IPS-11a (cell line): ENCODE data around the gene TIMELESS.
"Not testable (repeated sequence)": the region's sequence is repeated elsewhere in the genome, so short reads cannot be mapped to it uniquely, and the experiment has no call there.

Source experiments
- H3K4me3 ChIP-seq: one replicate; pipeline ENCODE4 v1.5.1; 2013; ENCODE audit warnings: low read depth, low read length, control low read depth

TIMELESS gene

DNA sequence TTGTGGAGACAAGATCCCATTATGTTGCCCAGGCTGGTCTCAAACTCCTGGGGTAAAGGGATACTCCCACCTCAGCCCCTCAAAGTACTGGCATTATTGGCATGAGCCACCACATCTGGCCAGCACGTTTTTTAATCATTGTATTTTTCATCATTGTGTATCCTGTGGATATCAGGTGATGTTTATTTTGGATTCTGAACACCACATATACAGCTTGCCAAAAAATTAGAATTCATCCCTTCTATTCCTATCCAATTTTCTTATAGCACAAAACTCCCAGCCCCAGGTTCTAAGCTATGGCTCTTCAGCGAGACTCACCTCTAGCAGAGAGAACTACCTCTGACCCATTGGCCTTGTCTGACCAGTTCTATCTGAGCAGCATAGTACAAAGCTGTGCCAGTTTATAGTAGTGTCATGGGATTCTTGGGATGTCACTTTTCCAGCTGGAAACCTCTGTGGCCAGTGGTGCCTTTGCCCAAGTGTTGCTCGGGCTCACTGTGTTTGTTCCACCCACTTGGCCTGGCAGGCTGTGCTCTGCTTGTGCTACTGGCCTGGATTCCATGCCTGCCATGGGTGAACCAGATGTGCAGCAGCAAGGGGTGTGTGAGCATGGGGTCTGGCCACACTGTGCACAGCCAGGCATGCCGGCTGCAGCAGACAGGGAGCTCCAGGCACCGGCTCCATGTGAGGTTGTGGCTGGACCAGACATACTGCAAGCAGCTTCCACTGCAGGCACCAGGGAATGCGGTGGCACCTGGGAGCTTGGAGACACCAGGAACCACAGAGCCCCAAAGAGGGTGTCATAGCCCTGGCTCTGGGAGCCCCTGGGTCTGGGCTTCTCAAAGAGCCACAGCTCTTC lies 37.2 kb downstream of the TIMELESS start:
- H3K4me3 ChIP-seq: no peak overlapping the region

DNA sequence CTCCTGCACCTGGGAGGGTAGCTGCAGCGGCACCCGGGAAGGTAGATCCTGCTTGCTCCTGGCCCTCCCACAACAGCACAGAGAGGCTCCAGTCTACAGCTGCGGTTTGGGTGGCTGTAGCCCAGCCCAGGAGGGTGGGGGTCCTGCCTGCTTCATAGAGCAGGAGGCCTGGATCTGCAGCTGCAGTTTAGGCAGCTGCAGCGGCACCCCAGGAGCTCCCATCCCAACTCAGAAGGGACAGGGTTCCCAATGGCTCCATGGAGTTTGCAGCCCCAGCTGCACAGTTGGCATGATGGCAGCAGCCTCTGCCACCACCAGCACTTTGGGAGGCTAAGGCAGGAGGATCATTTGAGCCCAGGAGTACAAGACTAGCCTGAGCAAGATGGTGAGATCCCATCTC lies 38.5 kb downstream of the TIMELESS start:
- no peak overlapping the region for H3K4me3 ChIP-seq

DNA sequence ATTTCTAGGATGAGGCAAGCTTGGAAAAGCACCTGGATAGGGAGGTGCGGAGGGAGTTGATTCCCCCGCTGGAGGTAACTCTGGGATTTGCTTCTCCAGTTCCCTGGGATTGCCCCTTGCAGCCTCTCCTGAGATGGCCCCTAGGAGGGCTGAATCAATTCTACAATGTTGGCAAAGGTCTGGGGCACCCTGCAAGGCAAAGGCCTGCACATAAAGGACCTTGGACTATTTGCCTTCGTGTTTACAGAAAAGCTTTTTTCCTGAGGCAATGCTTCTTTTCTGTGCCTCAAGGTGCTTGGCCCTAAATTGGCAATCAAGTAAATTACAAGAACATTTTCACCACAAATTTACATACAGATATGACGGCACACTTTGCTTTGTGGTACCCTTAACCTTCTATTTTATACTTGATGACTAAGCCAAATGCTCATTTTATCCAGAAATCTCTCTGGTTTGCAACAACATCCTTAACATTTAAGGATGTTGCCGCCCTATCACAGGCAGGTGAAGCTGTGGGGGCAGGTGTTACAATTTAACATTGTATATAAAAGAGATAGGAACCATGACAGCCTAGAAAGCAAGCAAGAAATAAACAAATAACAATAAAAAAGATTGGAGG lies 40.3 kb downstream of the TIMELESS start:
- H3K4me3 ChIP-seq: no peak overlapping the region

DNA sequence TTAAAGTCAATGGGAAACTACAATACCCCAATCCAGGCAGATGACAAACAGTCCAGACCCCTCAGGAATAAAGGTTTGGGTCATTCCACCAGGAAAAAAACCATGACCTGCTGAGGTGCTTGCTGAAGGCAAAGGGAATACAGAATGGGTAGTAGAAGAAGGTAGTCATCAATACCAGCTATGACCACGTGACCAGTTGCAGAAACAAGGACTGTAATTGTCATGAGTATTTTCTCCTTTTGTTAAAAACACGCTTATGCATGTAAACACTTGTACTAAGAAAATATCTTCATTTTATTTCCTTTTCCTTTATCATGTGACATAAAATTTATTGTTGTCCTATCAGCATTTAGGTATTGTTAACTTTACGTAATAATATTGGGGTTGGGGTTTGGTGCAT lies 45.0 kb downstream of the TIMELESS start:
- not testable (repeated sequence) for H3K4me3 ChIP-seq

DNA sequence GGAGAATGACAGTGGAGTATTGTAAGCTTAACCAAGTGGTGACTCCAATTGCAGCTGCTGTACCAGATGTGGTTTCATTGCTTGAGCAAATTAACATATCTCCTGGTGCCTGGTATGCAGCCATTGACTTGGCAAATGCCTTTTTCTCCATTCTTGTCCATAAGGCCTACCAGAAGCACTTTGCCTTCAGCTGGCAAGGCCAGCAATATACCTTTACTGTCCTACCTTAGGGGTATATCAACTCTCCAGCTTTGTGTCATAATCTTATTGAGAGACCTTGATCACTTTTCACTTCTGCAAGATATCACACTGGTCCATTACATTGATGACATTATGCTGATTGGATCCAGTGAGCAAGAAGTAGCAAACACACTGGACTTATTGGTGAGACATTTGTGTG lies 47.6 kb downstream of the TIMELESS start:
- H3K4me3 ChIP-seq: not testable (repeated sequence)

DNA sequence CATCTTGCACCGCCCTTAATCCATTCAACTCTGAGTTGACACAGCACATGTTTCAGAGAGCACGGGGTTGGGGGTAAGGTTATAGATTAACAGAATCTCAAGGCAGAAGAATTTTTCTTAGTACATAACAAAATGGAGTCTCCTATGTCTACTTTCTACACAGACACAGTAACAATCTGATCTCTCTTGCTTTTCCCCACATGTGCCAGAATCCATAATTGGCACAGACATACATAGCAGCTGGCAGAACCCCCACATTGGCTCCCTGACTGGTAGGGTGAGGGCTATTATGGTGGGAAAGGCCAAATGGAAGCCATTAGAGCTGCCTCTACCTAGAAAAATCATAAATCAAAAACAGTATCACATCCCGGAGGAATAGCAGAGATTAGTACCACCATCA lies 48.1 kb downstream of the TIMELESS start:
- not testable (repeated sequence) for H3K4me3 ChIP-seq

DNA sequence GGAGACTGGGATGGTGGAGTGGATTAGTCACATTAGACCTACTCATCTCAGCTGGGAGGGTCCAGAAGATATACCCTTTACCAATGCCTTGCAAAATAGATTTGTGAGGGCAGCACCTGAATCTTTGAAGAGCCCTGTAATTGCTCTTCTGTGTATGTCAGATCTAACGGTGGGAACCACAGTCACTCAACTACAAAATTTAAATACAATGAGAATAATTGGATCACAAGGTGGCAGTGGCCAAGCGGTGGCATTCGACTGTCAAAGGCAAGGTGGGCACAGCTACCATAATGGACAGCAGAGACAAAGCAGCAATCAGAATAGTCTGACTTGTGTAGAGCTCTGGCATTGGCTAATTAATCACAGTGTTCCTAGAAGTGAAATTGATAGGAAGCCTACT lies 49.8 kb downstream of the TIMELESS start:
- not testable (repeated sequence) for H3K4me3 ChIP-seq

DNA sequence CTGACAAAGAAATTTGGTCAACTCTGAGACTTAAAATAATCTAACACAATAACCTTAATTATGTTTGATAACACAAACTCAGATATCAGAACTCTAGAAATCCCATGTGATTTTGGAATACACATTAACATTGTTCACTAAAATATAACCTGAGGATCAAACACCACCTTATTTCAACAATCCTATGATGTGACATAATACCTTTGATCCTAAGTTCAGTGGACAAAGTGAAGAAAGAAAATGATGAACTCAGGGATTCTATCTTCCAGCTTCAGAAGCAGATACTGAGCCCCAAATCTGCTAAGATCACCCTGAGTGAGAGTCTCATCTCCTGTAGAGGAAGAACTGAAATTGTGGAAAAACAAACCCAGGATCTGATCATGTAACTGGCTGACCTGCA lies 50.9 kb downstream of the TIMELESS start:
- H3K4me3 ChIP-seq: no peak overlapping the region

DNA sequence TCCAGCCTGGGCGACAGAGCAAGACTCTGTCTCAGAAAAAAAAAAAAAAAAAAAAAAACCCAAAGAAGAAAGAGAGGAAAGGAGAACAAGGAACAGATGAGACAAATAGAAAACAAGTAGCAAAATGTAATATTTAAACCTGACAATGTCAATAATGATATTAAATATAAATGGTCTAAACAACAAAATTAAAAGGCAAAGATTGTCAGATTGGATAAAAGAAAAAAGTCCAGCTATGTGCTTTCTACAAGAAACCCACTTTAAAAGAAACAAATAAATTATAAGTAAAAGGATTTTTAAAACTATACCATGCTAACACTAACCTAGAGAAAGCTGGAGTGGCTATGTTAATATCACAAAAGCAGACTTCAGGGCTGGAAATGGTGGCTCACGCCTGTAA lies 56.9 kb downstream of the TIMELESS start:
- no peak overlapping the region for H3K4me3 ChIP-seq

DNA sequence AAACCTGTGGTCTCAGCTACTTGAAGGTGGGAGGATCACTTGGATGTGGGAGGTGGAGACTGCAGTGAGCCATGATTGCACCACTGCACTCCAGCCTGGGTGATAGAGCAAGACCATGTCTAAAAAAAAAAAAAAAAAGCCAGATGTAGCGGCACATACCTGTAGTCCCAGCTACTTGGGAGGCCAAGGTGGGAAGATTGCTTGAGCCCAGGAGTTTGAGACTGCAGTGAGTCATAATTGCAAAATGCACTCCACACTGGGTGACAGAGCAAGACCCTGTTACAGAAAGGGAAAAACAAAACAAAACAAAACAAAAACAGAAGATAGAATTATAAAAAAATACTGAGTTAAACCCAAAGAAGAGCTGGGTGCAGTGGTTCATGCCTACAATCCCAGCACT lies 57.5 kb downstream of the TIMELESS start:
- H3K4me3 ChIP-seq: no peak overlapping the region

DNA sequence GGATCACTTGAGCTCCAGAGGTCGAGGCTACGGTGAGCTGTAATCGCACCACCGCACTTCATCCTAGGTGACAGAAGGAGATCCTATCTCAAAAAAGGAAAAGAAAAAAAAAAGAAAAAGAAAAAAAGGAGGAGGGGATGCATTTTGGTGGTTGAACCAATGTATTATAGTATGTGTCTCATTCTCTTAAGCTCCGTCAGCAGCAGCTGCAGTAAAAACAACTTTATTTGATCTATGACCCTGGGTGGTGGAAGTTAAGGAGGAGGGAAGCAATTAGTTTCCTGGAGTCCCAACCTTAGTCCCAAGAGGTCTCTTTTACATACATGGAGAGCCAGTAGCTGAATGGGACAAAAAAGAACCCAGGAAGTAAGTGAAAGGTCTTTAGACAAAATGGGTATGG lies 59.8 kb downstream of the TIMELESS start:
- H3K4me3 ChIP-seq: no peak overlapping the region

DNA sequence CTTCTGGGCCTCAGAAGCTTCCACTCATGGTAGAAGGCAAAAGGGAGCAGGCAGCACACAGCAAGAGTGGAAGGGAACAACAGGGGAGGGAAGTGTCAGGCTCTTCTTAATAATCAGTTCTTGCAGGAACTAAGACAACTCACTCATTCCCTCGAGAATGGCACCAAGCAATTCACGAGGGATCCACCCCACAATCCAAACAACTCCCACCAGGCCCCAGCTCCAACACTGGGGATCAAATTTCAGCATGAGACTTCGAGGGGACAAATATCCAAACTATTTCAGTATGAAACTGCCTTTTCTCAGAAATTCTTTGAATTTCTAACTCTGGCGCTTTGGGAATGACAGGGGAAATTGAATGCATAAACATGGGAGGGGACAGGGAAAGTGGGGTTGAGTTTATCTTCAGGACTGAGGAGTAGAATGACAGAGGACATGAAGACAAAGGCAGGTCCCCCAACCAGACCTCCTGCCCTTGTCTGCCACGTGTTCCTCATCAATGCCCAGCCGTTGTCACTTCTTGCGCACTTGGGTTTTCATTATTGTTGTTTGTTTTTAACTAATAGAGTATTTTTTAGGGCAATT lies 62.0 kb downstream of the TIMELESS start:
- H3K4me3 ChIP-seq: no peak overlapping the region

DNA sequence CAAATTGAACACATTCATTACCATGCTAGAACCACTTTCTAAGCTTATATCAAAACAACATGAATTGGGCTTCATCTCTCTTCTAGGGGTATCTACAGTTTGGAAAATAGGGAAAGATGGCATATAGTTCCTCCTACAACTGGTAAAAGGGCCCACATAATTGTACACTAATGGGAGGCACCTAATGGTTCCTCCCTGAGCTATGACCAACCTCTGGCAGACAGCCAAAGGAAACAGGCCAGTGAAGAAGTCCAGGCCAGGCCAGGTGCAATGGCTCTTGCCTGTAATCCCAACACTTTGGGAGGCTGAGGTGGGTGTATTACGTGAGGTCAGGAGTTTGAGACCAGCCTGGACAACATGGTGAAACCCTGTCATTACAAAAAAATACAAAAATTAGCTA lies 63.4 kb downstream of the TIMELESS start:
- H3K4me3 ChIP-seq: no peak overlapping the region

DNA sequence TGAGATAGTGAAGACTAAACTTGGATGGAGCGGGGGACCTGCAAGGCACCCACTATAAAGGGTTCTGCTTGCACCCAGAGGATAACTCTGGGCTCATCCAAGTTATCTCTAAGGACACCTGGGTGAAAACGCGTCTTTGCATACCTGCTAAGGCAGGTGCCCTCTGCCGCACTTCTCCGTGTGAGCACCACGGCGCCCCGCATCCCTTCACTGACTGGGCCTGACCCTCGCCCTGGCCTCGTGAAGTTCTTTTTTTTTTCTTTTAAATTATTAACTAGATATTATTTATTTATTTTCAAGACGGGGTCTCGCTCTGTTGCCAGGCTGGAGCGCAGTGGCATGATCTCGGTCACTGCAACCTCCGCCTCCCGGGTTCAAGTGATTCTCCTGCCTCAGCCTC lies 66.6 kb downstream of the TIMELESS start:
- no peak overlapping the region for H3K4me3 ChIP-seq

DNA sequence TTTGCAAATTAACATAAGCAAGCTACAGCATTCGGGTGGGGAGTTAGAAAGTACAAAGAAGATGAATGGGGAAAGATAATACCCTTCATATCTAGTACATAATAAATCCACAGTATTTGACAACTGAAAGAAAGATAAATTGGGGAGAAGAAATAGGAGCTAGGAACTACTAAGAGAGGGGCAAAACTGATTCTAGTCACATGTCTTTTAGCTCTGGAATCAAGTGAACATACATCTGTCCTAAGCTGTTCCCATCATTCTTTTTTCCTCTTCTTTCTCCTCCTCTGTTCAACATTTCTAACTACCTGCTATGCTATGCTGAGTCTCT lies 71.3 kb downstream of the TIMELESS start:
- H3K4me3 ChIP-seq: no peak overlapping the region

DNA sequence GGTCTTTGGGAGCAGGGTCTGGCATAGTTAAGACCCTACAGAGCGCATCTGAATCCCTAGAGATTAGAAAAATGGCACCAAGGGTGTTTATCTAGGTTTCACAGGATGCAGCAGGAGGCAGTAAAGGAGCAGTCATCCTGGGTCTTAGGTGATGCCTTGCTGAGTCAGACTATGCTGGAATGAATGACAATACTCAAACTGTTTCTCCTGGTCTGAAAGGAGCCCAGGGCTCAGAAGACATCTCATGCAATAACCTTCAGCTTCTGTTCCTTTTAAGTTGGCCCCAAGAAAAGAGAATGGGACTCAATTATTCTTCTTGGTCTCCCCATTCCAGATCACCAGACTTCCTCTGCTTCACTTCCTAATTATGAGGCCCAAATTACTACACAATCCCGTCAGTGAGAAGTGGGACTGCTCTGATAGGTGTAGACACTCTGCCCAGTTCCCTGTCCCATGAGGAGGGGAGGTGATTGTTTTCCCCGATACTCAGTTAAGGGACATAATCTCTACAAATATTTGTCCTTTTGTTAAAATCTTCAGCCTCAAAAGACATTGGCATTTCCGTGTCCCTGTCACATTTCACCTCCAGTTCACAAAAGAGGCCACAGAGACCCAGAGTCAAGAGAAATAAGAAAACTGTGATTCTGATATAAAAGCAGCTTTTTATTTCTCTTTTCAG lies 71.8 kb downstream of the TIMELESS start:
- H3K4me3 ChIP-seq: no peak overlapping the region

DNA sequence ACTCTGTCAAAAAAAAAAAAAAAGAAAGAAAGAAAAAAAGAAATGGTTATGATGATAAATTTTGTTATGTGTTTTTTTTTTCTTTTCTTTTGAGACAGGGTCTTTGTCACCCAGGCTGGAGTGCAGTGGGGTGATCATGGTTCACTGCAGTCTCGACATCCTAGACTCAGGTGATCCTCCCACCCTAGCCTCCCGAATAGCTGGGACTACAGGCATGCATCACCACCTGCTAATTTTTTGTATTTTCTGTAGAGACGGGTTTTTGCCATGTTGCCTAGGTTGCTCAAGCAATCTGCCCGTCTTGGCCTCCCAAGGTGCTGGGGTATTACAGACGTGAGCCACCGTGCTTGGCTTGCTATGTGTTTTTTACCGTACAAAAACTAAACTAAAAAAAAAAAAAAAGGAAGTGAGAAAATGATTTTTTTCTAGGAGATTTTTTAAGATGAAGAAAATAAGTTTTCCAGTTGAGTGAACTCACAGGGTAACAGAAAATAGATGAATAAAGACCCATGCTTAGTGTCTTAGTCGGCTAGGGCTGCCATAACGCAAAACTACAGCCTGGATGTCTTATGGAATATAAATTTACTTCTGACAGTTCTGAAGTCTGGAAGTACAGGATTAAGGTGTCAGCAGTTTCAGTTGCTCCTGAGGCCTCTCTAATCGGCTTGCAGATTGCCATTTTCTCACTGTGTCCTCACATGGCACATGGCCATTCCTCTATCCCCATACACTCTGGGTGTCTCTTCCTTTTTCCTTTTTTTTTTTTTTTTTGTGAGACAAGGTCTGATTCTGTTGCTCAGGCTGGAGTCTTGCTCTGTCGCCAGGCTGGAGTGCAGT lies 73.4 kb downstream of the TIMELESS start:
- no peak overlapping the region for H3K4me3 ChIP-seq

DNA sequence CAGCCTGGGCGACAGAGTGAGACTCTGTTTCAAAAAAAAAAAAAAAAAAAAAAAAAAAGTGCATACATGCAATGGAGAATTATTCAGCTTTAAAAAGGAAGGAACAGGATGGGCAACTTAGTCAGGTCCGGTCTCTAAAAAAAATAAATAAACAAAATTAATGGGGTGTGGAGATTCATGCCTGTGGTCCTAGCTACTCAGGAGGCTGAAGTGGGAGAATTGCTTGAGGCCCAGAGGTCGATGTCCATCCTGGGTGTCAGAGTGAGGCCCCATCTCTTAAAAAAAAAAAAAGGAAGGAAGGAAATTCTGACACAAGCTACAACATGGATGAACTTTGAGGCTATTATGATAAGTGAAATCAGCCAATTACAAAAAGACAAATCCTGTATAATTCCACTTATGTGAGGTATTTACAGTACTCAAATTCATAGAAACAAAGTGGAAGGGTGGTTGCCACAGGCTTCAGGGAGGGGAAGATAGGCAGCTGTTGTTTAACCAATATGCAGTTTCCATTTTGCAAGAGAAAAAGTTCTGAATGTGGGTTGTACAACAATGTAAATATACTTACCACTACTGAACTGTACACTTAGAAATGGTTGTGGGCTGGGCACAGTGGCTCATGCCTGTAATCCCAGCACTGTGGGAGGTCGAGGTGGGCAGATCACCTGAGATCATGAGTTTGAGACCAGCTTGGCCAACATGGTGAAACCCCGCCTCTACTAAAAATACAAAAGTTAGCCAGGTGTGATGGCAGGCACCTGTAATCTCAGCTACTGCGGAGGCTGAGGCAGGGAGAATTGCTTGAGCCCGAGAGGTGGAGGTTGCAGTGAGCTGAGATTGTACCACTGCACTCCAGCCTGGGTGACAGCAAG lies 74.3 kb downstream of the TIMELESS start:
- no peak overlapping the region for H3K4me3 ChIP-seq

DNA sequence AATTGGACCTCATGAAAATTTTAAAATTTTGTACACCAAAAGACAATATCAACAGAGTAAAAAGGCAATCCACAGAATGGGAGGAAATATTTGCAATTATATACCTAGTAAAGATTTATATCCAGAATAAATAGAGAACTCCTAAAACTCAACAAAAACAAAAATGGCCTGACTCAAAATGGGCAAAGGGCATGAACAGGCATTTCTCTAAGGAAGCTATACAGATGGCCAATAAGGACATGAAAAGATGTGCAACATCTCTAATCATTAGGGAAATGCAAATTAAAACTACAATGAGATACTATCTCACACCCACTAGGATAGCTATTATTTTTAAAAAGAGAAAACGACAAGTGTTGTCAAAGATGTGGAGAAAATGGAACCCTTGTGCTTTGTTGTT lies 75.7 kb downstream of the TIMELESS start:
- no peak overlapping the region for H3K4me3 ChIP-seq

DNA sequence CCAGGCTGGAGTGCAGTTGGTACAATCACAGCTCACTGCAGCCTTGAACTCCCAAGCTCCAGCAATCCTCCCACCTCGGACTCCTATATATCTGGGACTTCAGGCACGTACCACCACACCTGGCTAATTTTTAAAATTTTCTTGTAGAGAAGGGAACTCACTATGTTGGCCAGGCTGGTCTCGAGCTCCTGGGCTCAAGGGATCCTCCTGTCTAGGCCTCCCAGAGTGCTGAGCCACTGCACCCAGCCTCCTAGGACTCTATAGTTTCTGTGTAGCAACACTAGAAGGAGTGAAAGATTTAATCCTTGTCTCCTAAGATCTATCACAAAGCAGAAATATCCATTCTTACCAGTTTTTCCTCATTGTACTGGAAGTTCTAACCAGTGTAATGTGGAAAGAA lies 82.3 kb downstream of the TIMELESS start:
- no peak overlapping the region for H3K4me3 ChIP-seq
